Measurements from ENCODE around the gene MBNL1. TPM values are rescaled to one million over a fixed set of nuclear protein-coding genes. Genes with fewer than 3 reads are reported as not detected.

MBNL1 gene
- total RNA-seq, 1 experiment from 2014 or later = 140 TPM

- ATAC-seq (no peak), DNase-seq (ENCODE audit: low read depth, low spot score) (peak; percentile 43)
- TF ChIP-seq POLR2AphosphoS5 (IDR thresholded peaks at IDR 0.05; ENCODE audit: low read depth, low read length) (no peak), TCF7L2 (IDR thresholded peaks at IDR 0.05; ENCODE audit: low read depth, low read length) (no peak; the same call in 1 of the 2 replicates), SIN3A (IDR thresholded peaks at IDR 0.05; ENCODE audit: borderline replicate concordance, insufficient read depth, low read depth, low read length) (no peak), REST (IDR thresholded peaks at IDR 0.05; ENCODE audit: insufficient read depth in 1 of 2, low read depth in 2 of 2, low read length in 1 of 2) (no peak)
- BruUV-seq (replicated peaks) = no TSS peak
- CTCF ChIA-PET = no interaction called here
- Histone ChIP-seq H3K4me1 (ENCODE audit: control insufficient read depth, insufficient read depth, low read length) (peaks cover 43% of the 10 kb centered on the region), H3K36me3 (ENCODE audit: control insufficient read depth, insufficient read depth, low read length) (peaks cover 6% of the 10 kb centered on the region; the same call in 1 of the 2 replicates), H3K9me3 (ENCODE audit: control insufficient read depth, insufficient read depth, low read depth, low read length) (no peaks in the 10 kb centered on the region), H3K27me3 (ENCODE audit: control insufficient read depth, insufficient read depth, low read length) (no peaks in the 10 kb centered on the region), H3K4me3 (ENCODE audit: low read depth in 2 of 2, low read length in 2 of 2) (peak overlapping the region; percentile 90 to 99), H3K27ac (ENCODE audit: low read length) (peak overlapping the region; percentile 99)
- in situ Hi-C loops (cut with HindIII; ENCODE audit: low pct_unique_long_range_greater_than_20kb, low sequenced_read_pairs) (no loop called here), intact Hi-C loops (cut with micrococcal nuclease; ENCODE audit: unreplicated experiment) (no loop called here)
- POLR2A ChIA-PET = interaction anchor here (0.6 to 1.0 kb wide), 3 partner anchors 26 to 196 kb away, joined by 3 to 5 read pairs (median 3); no protein-coding TSS in a partner anchor
Observed at GRCh38 chr3:152267831-152268554, 736 bp upstream of the MBNL1 start.

- no peaks in the 10 kb centered on the region for H3K9me3 ChIP-seq (ENCODE audit: control insufficient read depth, insufficient read depth, low read depth, low read length)
- ChIA-PET POLR2A (interaction anchor here (0.7 kb wide), 4 partner anchors 27 to 110 kb away, joined by 3 to 13 read pairs (median 8); no protein-coding TSS in a partner anchor), CTCF (no interaction called here)
- H3K27me3 ChIP-seq (ENCODE audit: control insufficient read depth, insufficient read depth, low read length) = no peaks in the 10 kb centered on the region
- ATAC-seq = peak; percentile 81
- BruUV-seq (replicated peaks) = no TSS peak
- peak overlapping the region; percentile 99 for H3K27ac ChIP-seq (ENCODE audit: low read length)
- peaks cover 6% of the 10 kb centered on the region for H3K36me3 ChIP-seq (ENCODE audit: control insufficient read depth, insufficient read depth, low read length)
- peak overlapping the region; percentile 90 to 99 for H3K4me3 ChIP-seq (ENCODE audit: low read depth in 2 of 2, low read length in 2 of 2)
- intact Hi-C loops (cut with micrococcal nuclease; ENCODE audit: unreplicated experiment) (no loop called here), in situ Hi-C loops (cut with HindIII; ENCODE audit: low pct_unique_long_range_greater_than_20kb, low sequenced_read_pairs) (no loop called here)
- DNase-seq (ENCODE audit: low read depth, low spot score) = peak; percentile 46
- peaks cover 46% of the 10 kb centered on the region for H3K4me1 ChIP-seq (ENCODE audit: control insufficient read depth, insufficient read depth, low read length)
- TF ChIP-seq CTCF (IDR thresholded peaks at IDR 0.05) (no peak), REST (IDR thresholded peaks at IDR 0.05; ENCODE audit: insufficient read depth in 1 of 2, low read depth in 2 of 2, low read length in 1 of 2) (no peak), SIN3A (IDR thresholded peaks at IDR 0.05; ENCODE audit: borderline replicate concordance, insufficient read depth, low read depth, low read length) (0 out of 2 replicates have a peak, but pooled peaks have one; percentile 25), TCF7L2 (IDR thresholded peaks at IDR 0.05; ENCODE audit: low read depth, low read length) (no peak), POLR2AphosphoS5 (IDR thresholded peaks at IDR 0.05; ENCODE audit: low read depth, low read length) (peak; percentile 8; the same call in 1 of the 2 replicates)
Observed at GRCh38 chr3:152269056-152269830, 514 bp downstream of the MBNL1 start.

All from Panc1 (cell line).